Activated T-cell treated with anti-CD3 and anti-CD28 coated beads, Interleukin-2, amount 50 U/mL, for 1 hour (primary cell): Measurements from ENCODE around the gene ARHGAP12.
A peak's percentile ranks its signal among the peaks of the same experiment; 100 is the strongest.

Experiments used
- DNase-seq: peaks from one replicate; pipeline ENCODE4 v3.0.0-alpha.2; 2020

ARHGAP12 gene

GRCh38 chr10:31947144-31947926 lies 18.7 kb upstream of the ARHGAP12 start:
- DNase-seq, result no peak

- no peak for DNase-seq
Measured at GRCh38 chr10:31945392-31945791, 16.8 kb upstream of the ARHGAP12 start.

DNA sequence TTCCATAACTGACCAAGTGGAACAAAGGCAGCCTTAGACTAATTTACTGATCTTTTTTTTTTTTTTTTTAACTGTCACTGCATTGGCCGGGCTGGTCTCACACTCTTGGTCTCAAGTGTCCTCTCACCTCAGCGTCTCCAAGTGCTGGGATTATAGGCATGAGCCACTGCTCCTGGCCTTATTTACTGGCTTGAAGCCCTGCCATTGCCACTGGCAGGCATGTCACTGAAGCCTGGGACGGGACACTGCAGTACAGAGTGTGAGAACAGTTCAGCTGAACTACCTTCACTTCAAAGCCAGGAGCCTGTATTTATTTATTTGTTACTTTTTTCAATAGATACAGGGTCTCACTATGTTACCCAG lies 15.4 kb upstream of the ARHGAP12 start:
- DNase-seq, result no peak

DNA sequence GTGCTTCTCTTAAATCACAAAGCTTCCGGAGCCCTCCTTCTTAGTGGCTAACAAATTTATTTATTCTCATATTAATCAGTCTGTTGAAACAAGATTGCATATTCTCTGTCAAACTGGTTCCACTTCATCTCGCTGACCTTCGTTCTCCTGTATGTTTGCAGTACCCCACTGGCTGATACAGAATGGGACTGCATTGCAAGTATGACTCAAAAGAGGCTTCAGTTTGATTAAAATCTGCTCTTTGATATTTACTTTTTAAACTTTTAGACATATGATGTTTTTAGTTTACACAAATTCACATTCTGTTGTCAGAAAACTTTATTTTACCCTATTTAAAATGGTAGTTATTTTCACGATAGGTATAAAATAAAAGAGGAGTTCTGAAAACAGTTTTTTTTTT lies 14.3 kb upstream of the ARHGAP12 start:
- DNase-seq, result no peak

- DNase-seq, result no peak
Measured at GRCh38 chr10:31942435-31942834, 13.8 kb upstream of the ARHGAP12 start.

DNA sequence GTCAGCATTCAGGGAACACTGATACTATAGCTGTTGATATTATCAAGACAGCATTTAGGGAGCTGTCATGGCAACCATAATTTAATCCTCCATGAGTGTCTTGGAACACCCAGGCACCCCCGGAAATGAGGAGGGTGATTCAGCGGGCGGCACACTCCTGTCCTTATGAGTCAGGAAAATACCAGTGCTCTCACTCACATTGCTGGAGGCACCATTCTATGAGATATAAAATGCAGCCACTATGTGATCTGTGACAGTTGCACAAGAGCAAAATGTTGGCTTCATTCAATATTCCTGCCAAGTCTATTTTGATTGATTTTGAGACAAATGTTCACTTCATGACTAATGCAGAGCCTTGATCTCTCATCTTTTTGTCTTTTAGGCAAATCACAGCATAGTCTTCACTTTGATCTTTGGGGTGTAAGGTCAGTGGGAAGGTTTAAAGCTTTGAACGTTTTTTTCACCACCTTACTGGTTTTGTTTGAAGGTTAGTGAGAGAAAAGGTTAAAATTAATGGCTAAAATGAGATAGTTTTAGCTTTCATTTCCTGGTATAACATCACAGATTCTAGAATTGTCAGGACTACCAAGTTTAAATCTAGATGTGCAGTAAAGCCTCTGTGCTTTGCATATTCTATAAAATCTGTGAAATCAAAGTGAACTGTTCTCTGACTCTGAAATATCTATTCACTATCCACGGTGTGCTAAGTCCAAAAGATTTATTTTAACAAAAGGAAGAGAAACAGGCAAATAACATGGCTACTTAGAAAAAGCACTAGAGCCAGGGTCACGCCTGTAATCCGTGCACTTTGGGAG lies 12.4 kb upstream of the ARHGAP12 start:
- no peak for DNase-seq

DNA sequence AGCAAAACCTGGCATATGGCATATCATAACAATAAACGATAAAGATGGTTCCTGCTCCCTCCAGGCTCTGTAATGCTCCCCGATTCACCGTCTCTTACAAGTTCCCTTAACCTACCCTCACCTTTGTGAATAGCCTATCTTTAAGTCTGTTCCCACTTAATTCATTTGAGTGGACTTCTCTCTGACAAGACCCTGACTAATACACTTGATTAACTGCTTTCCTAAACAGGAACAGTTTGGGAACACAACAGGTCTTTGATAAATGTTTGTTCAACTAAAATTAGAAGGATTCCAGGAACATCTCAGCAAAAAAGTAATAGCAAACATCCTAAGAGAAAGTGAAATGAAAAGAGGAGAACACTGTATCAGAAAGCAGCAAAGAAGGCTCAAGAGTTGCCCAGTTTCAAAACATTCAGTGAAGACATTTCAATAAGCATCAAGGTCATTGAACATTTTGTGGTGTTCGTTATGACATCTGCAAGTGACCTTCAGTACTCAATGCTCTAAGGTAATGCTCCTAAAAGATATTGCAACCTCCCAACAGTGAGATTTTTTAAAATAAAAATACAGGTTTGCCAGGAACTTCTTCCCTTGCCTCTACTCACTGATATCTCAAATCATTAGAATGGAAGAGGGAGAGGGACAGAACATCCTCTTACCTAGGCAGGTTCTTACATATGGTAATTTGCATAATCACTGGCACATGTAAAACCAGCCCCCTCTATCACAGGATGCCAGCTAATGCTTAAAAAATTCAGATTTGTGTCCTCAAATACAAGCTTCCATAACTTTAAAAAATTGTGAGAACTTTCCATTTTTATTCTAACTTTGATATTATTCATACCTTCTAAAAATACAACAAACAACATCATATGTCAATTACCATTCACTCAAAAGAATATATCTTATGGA lies 11.4 kb upstream of the ARHGAP12 start:
- no peak for DNase-seq

DNA sequence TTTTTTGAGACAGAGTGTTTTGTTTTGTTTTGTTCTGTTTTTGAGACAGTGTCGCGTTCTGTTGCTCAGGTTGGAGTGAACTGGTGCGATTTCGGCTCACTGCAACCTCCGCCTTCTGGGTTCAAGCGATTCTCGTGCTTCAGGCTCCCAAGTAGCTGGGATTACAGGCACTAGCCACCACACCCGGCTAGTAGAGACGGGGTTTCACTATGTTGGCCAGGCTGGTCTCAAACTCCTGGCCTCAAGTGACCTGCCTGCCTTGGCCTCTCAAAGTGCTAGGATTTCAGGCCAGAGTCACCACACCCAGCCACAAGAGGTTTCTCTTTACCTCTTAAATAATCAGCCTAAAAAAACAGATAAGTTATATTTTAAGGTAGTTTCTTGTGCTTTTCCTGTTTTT lies 8.7 kb upstream of the ARHGAP12 start:
- DNase-seq, result no peak

GRCh38 chr10:31936933-31937332 lies 8.3 kb upstream of the ARHGAP12 start:
- no peak for DNase-seq

DNA sequence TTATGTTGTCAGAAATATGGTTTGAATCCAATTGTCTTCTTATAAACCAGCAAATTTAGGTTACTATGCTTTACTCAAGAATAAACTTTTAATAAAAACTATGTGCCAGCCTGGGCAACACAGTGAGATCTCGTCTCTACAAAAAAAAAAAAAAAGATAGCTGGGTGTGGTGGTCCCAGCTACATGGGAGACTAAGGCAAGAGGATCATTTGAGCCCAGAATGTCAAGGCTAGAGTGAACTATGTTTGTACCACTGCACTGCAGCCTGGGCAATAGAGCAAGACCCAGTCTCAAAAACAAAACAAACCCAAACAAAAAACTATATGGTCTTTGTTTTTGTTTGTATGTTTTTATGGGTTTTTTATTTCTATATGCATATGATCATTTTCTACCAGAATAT lies 7.5 kb upstream of the ARHGAP12 start:
- DNase-seq, result no peak

- no peak for DNase-seq
Measured at GRCh38 chr10:31935678-31936077, 7.0 kb upstream of the ARHGAP12 start.

DNA sequence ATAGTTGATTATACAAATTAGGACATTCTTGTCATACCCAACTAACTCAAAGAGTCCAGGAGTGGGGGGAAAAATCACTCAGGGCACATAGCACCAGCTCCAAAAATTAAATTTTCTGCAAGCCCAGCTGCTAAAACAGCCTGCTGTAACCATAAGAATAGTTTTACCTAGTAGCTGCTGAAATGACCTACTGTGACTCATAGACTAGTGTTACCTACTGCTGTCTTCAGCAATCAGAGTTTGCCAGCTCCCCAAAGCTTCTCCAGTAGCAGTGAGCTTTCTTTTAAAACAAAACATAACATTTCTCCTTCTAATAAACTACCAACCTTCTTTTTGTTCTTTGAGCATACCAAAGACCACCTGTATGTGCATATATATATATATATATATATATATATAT lies 4.2 kb upstream of the ARHGAP12 start:
- DNase-seq, result no peak

GRCh38 chr10:31930856-31931255 lies 2.2 kb upstream of the ARHGAP12 start:
- no peak for DNase-seq

DNA sequence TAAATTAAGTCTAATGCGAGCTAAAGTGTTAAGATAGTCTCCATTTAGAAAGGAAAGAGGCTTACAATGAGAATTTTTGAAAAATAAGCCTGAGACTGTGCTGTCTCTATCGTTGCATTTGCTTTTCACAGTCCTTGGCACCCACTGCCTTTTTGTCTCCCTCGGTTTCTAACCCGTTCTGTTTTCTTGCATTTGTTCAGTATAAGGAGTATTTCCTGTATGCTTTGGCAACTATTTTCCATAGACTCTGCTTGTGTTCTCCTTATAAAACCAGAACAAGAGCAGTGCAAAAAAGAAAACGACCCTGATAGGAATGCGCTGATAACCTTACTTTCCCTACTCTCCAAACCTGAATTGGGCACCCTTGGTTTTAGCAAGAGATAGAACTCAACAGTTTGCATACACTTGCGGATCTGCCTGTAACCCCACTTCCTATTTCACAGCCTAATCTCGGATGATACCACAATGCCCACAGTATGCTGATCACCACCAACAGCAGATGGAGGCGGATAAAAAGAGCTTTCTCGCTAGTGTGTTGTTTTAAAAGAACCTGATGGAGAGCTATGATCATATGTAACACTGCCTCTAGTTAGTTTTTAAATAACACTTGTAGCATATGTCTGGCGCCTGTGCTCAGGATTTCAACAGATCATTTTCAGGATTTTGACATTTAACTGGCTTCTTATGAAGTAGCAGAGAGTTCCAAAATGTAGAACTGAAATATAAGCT lies 1.6 kb upstream of the ARHGAP12 start:
- DNase-seq, result no peak

DNA sequence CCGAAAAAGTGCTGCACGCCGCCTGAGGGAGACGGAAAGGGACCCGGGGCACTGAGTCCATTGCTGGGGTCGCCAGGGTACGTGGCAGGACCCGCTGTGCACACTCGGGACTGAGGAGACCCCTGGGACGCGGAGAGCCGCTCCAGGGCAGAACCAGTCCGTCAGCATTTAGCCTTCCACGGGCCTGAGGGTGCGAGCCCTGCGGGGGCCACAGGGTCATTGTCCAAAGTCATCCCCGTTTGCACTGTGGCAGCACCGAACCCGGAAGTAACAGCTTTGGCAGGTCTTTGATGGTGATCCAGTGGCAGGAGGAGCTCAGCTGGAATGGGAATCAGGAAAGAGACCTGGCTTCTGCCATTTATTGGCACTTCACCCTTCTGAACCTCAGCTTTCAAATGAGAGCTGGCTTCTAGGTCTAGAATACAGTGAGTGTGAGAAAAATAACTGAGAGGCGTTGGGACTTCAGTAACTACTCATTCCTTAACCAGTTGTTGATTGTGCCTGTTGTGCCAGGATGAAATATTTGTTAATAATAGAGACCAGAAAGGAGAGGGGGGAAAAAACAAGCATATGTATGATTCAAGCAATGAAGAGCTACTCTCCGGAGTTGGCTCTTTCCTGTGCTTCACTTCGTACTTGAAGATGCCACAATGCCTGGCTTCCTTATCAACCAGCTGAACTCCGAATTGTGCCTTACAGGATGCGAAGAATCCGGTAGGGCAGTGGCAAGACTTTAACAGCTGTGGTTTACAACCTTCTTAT lies 811 bp upstream of the ARHGAP12 start:
- peak; percentile 46 for DNase-seq

GRCh38 chr10:31927884-31928548 lies 615 bp downstream of the ARHGAP12 start:
- DNase-seq, result no peak

DNA sequence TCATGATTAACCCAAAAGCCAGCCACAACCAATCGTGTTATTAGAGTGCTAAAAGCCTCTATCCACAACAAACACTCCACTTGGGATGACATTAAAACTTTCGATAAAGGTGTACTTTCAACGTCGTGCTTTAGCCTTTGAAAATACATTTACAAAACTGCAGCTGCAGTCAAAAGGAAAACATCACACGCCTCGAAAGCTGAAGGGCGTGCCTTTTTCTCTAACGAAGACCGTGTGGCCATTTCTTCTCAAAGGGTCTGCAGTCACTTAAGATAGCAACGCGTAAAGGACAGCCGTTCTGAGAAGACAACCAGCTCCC lies 1.1 kb downstream of the ARHGAP12 start:
- no peak for DNase-seq

DNA sequence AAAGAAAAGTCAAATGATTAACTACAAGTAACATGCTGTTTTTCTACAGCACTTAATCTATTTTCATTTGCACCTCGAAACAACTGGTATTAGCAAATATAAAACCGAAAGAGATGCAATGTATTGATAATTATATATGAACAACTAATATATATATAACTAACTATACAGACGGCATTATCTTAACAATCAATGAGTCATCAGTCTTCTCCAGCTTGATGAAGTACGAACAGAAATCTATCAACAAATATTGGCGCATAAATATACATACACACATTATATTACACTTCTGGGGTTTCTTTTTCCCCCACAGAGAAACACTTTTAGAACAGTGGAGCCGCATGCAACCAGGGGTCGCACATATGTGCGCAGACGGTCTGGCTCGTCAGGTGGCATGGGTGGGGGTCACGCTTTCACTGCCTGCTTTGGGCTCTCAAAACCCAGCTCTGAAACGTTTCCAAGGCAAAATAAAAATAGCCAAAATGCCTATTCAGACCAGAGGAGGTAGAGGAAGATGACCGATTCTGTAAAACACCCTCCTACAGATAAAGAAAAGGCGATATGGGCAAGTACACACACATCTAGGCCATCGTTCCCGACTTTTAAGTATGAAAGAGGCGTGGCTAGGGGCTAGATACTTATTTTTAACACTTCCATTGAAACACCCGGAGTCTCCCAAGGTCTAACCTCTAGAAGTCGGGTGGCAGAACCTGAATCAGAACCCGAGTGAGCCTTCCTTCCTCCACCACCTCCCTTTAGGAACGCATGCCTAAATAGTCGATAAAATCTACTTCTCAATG lies 1.7 kb downstream of the ARHGAP12 start:
- DNase-seq, result no peak

DNA sequence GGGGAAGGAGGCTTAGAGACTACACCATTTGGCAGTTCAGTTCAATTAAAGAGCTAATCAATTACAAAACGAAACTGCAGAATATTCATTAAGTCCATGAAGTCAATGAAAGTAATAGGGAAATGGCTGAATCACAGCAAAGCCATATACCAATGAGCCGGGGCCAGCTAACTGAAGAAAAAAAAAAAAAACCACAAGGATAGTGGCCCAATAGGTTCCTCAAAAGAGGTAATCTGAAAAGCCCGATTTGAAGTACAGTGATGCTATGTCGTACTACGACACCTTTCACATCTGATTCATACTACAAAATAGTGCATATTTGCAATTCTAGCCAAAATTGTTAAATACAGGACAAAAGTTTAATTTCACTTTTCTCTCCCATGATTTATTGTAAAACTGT lies 2.5 kb downstream of the ARHGAP12 start:
- no peak for DNase-seq

DNA sequence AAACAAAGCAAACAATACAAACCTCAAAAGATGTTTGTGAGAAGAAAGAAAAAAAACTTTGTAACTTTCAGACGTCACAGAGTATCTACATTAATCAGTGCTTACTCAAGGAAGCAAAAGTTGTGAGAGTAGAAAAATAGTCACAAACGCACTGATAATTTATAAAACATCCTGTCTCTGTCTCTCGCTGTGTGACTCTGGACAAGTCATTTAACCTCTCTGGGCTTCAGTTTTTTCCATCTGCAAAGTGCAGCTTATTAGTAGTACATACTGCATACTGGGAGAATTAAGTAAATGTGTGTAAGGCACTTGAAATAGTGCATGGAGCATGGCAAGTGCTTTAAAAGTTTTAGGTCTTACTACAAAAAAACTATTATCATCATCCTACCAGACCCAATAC lies 3.8 kb downstream of the ARHGAP12 start:
- DNase-seq, result no peak

- no peak for DNase-seq
Measured at GRCh38 chr10:31923389-31923788, 5.2 kb downstream of the ARHGAP12 start.
